Peyer's patch (tissue), 4 donors: Measurements from ENCODE around the gene WFDC12.

ENCODE experiments used
- POLR2A ChIP-seq, 2 donors: fragments of 450-650 bp; IDR thresholded peaks; one replicate each; pipeline ENCODE4 v1.5.1; 2017; ENCODE audit warnings: antibody characterized with exemption in 2 of 2, mild to moderate bottlenecking in 2 of 2, moderate library complexity in 2 of 2
- TF ChIP-seq, protein P1 (sequence below), 6 experiments: fragments of 450-650 bp in 4 of 6; fragments of 200-600 bp in 2 of 6; sonication (generic) in 1 of 6; IDR thresholded peaks; one replicate each; pipeline ENCODE4 v1.5.1; 2017 to 2019; ENCODE audit warnings: antibody characterized with exemption in 6 of 6, mild to moderate bottlenecking in 3 of 6, moderate library complexity in 1 of 6

DNA sequence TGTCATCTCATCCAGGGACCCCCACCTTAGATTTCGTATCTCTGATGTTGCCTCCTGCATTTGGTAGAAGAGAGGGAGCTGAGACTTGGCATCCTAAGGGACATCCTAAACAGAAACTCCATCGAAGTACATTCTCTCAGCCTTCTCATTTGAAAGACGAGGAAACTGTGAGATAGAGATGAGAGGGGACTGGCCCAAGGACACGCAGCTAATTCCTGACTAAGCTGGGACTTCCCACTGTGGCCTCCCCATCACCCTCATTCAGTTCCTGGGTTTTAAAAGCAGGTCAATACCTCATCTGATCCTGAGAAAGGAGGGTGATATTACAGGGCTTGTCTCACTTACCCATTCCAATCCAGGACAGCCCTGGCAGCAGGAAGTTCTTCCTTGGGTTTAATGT, 8.4 kb downstream of the WFDC12 start:
- TF ChIP-seq, protein P1, sequence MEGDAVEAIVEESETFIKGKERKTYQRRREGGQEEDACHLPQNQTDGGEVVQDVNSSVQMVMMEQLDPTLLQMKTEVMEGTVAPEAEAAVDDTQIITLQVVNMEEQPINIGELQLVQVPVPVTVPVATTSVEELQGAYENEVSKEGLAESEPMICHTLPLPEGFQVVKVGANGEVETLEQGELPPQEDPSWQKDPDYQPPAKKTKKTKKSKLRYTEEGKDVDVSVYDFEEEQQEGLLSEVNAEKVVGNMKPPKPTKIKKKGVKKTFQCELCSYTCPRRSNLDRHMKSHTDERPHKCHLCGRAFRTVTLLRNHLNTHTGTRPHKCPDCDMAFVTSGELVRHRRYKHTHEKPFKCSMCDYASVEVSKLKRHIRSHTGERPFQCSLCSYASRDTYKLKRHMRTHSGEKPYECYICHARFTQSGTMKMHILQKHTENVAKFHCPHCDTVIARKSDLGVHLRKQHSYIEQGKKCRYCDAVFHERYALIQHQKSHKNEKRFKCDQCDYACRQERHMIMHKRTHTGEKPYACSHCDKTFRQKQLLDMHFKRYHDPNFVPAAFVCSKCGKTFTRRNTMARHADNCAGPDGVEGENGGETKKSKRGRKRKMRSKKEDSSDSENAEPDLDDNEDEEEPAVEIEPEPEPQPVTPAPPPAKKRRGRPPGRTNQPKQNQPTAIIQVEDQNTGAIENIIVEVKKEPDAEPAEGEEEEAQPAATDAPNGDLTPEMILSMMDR (IDR thresholded peaks at IDR 0.05) = no peak
- no peak for TF ChIP-seq POLR2A (IDR thresholded peaks at IDR 0.05)
